ENCODE measurements around the gene DZANK1. TPM values are rescaled to one million over a fixed set of nuclear protein-coding genes. Genes with fewer than 3 reads are reported as not detected.

Gene DZANK1
- total and polyA plus RNA-seq, 9 of the 15 experiments (the other 6 are each of a cell fraction or from before 2014, with no cell fraction given) = 0.04 to 0.18 (median 0.11) TPM; not detected in 2

- TF ChIP-seq HOMEZ (CRISPR knock-in tag; IDR thresholded peaks at IDR 0.05) = no peak
- no peak for TF ChIP-seq GTF3C2 (IDR thresholded peaks at IDR 0.05; ENCODE audit: borderline replicate concordance, extremely low read depth, insufficient read length)
- TF ChIP-seq OTX1 (CRISPR knock-in tag; IDR thresholded peaks at IDR 0.05) = no peak
- TF ChIP-seq HBP1 (CRISPR knock-in tag; IDR thresholded peaks at IDR 0.05) = no peak
- no peak for TF ChIP-seq NBN (IDR thresholded peaks at IDR 0.05; ENCODE audit: low read depth)
- no peak for TF ChIP-seq NCOA2 (IDR thresholded peaks at IDR 0.05; ENCODE audit: partially characterized antibody in 2 of 2)
- no peak for TF ChIP-seq ZHX1 (conservative IDR thresholded peaks at IDR 0.05; ENCODE audit: low read length)
- peak; percentile 42 for TF ChIP-seq POLR2A (conservative IDR thresholded peaks at IDR 0.05)
- TF ChIP-seq E2F6 (IDR thresholded peaks at IDR 0.05; ENCODE audit: borderline replicate concordance in 1 of 2, extremely low read depth in 1 of 2, insufficient read depth in 1 of 2, insufficient read length in 1 of 2, low read depth in 1 of 2, low read length in 1 of 2, poor library complexity in 1 of 2, severe bottlenecking in 1 of 2) = no peak
- peak; percentile 59; the same call in 1 of the 2 replicates for TF ChIP-seq TFAP4 (CRISPR knock-in tag; IDR thresholded peaks at IDR 0.05; ENCODE audit: borderline replicate concordance)
- no peak for TF ChIP-seq RAD21 (CRISPR knock-in tag; conservative IDR thresholded peaks at IDR 0.05 in 1 of 2, IDR thresholded peaks at IDR 0.05 in 1 of 2)
- no peak for TF ChIP-seq MXD1 (CRISPR knock-in tag; IDR thresholded peaks at IDR 0.05; ENCODE audit: borderline replicate concordance, poor library complexity, severe bottlenecking)
- TF ChIP-seq CBFA2T3 (IDR thresholded peaks at IDR 0.05) = no peak
These were observed 30.1 kb upstream of the DZANK1 start, which contains the start of gene RBBP9 (continued) for GRCh38 chr20:18496740-18497592.
